T-helper 22 cell (primary cell): Measurements from ENCODE around the gene OGA.
"Not testable (repeated sequence)": the region's sequence is repeated elsewhere in the genome, so short reads cannot be mapped to it uniquely, and the experiment has no call there.

Experiments used
- DNase-seq: peaks from one replicate; pipeline ENCODE4 v3.0.0-alpha.2; 2020; ENCODE audit warnings: low read depth

The OGA gene

DNA sequence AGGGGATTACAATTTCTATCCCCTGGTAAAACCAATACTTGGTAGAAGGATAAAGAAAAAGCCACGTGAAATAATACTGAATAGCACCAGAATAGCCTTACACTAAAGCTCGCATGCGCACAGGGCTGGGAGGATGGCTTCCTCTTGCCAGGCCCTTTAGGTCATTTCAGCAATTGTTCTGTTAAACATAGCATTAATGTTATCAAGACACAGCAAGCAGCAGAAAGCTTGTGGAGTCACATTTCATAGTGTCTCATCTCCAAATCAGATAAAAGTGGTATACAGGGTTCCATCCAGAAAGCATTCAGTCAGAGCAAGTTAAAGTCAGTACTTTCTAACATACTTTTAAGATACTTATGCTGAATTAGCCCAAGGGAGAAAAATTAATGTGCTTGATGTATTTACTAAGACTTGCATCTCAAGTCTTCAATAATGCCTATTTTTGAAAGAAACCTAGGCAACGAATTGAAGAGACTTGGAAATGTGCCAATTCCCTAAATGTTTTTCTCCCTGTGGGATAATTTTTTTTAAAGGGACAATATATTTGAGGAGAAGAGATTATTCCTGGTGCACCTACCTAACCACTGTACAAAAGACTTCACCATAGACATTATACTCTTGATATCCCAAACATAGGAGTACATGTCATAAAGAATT is 20.7 kb downstream of the OGA start:
- no peak for DNase-seq

DNA sequence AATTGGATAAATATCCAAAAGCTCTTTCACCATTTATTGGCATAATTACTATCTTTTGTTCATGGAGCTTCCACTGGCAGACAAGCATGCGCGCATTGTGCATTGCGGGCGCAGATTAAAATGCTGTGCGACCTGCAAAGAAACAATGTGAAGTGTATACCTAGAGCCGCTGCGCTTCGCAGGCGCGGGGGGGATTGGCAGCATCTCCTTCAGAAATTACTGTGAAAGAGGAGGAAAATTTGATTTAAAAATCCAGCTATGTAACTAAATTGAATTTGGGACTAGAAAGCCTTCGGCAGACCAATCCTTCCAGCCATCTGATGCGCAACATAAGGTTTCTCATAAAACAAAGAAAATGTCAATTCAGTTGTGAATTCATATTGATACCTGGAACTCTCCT is 24.7 kb downstream of the OGA start:
- no peak for DNase-seq

DNA sequence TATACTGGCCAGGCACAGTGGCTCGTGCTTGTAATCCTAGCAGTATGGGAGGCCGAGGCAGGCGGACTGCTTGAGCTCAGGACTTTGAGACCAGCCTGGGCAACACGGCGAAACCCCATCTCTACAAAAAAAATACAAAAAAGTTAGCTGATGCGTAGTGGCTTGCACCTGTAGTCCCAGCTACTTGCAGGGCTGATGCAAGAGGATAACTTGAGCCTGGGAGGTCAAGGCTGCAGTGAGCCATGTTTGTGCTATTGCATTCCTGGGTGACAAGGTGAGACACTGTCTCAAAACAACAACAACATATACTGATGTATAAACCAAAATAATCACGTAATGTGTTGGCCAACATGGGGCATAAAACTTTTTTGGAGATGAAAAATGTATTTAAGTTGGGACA is 28.6 kb downstream of the OGA start:
- no peak for DNase-seq

DNA sequence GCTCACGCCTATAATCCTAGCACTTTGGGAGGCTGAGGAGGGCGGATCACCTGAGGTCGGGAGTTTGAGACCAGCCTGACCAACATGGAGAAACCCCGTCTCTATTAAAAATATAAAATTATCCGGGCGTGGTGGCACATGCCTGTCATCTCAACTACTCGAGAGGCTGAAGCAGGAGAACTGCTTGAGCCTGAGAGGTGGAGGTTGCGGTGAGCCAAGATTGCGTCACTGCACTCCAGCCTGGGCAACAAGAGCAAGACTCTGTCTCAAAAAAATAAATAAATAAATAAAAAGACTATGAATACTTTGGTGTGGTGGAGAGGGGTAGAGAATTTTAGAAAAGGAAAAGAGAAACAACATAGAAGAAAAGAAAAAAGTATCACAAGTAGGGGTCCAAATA is 29.0 kb downstream of the OGA start:
- not testable (repeated sequence) for DNase-seq

DNA sequence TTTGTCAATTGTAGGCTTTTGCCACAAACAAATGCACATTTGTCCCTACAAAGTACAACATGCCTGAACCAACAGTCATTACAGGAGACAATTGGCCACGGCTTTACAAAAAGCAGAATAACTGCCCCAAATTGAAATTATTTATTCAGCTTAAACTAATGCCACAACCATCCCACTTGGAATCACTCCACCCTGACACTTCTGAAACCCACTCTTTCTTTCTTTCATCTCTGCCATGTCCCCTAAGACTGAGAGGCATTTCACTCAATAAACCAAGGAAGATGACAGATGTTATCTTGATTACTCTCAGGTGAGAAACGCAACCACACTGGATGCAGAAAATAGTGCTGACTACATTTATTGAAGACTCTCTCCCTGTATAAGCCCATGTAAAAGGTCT is 32.4 kb downstream of the OGA start:
- DNase-seq = no peak

DNA sequence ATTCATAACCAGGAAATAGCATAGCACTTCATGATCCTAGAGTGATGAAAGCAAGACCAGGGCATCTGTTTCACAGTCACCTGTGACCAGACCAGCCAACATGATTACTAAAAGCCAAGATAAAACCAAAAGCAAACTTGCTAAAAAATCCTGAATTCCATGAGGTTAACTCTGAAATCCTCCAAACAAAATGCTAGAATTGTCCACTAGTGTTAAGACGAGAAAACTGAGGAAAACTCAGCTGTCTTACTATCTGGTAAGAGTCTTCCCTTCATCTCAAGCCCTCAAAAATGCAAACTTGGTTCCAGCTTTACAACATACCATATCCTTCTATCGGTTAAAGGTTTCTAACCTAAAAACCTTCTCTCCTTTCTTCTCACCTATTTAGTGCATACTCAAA is 33.7 kb downstream of the OGA start:
- no peak for DNase-seq

DNA sequence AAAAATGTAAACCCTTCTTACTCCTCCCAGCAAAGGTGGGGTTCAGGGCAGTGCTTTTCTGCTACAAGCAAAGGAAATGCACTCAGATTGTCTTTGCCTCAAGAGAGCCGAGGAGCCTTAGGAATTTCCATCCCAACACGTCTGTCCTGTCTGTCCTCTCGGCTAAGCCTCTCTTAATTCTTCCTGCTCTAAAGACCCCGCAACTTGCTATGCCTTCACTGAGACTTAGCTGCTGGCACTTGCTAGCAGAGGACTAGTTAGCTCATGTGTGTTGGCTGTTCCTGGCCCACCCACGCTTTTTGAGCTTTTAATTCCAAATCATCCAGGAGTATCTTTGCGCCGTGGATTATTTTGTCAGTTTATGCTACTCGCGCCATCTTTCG is 34.5 kb downstream of the OGA start:
- no peak for DNase-seq

DNA sequence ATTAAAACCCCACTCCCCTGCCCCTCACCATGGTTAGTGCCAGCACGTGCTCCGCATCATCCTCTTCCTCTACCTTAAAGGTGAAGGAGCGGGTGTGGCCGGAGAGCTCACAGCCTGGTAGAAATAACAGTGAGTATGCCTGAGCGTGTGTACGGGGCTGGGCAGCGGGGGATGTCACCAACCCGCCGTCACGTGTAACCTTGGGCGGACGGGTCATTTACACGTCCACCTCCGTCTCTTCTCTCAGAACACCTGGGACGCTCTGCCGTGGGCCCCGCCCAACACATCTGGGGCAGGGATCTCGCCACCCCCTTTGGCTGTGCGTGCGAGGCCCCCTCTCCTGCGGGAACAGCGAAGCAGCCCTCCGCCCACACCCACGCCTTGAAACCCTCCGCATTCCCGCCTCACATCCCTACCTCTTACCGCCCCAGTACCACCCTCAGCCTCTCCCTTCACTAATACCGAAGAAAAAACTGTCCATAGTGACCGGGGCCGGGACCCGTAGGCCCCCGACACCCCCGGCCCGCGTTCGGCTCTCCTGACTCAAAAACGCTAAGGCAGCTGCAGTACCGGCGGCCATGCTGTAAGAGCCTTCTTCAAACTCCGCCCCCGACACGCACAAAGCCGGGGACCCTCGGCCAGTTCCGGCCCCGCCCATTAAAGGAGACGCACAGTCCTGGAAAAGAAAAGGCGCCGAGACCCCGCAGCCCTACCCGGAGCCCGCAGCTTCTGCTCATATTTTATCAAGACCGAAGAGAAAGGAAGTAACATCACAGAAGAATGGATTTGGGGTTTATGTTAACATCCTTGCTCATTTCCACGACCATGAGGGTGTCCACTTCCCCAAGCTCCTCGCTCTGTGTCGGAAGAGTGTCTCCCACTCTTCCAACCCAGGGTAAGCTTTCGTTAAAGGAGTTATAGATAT is 35.2 kb downstream of the OGA start, which contains the start of gene NPM3:
Gene NPM3 (minus strand): TSS at position 636 of the 925 bp plus-strand sequence. CDS start 56 bp downstream, at position 580.
- DNase-seq = peak; percentile 67

DNA sequence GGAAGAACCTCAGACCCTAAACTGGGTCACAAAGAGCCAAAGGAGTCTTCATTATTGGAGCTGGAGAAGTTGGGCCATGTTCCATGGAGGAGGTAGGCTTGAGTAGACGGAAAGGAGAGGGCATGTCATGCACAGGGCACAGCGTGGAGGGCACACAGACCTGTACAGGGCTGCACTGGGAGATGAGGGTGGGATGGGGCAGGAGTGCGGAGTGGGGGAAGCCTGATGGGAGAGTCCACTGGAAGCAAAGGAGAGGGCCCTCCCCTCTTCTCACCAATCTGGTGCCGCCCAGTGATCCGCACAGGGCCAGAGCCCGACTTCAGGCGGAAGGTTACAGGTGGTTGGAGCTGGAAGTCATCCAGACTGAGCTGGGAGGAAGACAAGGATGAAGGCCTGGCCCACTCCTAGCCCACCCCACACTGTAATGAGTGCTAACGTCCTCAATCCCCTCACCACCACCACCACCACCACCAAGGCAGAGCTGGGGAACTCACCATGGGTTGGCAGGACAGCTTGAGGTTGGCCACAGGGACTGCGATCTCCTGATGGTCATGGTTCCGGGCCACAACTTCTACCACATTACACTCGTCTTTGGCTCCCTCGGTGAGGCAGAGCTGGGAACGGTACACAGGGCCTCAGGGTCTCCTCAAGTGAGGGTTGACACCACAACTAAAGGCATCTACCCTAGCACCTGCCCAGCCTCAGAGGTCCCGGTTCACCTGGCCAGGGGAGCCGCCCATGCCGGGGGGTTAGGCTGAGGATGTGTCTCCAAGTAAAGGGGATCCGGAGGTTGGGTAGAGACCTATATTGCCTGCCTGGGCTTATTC is 36.0 kb downstream of the OGA start:
- no peak for DNase-seq

DNA sequence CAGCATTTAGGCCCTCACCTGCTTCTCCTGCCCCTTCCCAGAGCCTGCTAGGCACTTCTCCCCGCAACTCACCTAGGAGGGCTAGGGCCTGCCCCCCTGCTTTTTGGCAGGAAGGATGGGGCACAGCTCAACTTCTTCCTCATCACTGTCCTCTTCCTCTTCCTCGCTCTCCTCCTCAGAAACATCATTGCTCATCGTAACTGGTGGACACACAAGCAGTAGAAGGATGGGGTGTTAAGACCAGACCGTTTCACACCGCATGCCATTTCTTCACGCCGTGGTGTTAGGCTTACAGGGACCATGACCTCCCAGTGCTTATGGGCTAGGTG is 36.6 kb downstream of the OGA start:
- no peak for DNase-seq

DNA sequence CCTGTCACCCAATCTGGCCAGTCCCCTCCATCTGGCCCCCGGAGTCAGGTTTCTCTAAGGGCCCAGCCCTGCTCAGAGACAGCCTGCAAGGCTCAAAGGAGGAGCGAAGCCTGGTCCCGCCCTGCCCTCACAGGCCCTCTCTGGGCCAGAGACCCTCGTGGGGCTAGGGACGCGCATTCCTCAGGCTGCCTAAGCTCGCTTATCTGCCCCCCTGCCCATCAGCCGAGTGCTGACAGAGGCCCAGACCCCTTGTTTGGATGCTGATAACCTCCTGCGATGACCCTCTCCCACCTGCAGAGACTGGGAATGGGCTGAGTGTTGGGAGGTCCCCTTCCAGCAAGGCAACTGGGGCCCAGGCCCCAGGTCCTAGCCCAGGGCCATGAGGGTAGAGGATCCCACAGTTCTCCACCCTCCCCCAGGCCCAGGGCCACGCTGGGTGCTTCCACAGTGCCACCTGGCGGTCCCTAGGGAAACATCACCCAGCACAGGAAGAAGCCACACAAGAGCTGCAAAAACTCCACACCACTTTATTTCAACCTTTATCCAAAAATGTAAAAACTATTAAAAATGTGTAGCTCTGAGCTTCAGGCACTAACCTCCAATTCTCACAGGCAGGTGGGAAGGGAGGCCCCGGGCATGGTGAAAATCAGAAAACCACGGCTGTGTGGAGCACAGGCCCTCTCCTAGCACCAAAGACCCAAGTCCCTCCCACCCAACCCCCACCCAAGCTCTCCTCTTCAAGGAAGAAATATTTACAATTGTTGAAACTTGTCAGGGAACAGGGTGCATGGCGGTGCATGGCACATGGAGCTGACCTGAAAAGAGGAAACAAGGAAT is 37.2 kb downstream of the OGA start:
- peak; percentile 39 for DNase-seq

DNA sequence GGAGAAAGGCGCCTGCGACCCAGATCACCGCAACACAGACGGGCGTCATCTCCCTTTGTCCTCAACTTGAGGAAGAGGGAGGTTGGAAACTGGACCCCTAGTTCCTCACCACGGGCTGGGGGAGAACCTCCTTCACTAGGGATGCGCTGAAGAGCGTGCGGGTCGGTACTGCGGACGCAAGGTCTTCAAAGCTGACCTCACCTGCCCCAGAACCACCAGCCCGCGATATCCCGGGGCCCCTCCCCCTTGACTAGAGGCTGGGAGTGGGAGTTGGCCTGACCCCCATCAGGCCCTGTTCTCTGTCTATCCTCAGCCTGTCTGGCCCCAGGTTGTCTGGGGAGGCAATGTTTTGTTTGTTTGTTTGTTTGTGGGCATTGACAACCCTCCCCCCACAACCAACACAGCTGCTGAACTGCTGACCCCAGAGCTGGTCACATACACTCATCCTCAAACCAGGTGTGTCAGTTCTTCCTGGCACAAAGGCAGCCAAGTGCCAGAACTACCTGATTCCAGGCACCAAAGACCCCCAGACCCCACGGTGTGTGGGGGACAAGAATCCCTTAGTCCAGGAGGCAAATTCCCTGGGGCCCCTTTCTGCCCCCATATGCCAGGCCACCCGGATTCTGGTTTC is 37.9 kb downstream of the OGA start:
- DNase-seq = no peak

DNA sequence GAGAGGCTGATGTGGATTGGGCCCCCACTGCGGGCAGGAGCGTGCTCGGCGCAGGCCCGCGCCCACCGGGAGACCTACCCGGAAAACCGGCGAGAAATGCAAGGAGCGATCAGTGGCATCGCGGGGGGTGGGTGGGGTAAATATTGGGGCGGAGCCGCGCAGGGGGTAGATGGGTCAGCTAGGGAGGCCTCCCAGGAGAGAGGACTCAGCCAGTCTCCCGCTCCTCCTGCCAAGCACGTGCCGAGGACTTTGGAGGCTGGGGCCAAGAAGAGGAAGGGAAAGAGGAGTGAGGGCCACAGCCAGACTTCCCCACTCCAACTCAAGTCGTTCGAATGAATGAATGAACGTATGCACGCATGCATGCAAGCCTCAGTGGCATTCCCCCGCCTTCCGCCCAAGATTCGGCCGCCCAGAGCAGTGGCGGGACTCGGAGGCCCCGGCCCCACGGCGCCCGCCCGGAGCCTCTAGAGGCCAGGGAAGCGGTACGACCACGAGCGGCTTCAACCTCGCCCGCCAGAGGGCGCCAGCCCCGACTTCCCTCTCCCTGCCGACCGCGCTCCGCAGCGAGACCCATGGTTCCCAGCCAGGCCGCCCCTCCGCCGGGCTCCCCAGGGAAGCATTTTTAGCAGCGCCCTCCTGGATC is 38.6 kb downstream of the OGA start:
- peak; percentile 54 for DNase-seq

DNA sequence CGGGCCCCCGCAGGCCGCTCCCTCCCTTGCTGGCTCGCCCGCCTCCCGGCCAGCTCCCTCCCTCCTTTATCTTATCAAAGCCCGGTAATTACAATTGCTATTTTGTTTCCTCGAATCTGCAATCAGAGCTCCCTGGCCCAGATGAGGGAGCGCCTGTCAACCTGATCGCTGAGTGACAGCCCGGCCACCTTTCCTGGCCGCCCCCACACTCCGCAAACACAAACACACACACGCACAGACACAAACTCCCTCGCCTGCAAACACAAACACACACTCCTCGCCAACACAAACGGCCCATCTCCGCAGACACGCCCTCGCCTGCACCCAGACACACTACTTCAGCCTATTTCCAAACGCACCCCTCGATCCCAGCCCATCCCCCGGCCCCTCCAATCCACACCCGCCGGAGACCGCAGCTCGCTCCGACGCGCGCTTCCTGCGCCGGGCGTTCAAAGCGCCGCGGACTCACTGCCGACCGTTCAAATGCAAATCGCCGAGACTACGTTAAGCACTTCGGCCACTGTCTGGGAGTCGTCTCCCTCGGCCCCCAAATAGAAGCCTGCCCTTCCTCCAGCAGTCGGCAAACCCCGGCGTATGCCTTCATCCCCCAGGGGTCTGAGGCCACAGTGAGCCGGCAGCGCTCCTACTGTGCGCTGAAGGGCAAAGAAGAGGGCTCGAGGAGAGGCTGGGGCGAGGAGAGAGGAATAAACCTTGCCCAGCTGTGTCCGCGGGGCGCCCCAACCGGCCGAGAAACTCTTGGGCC is 39.3 kb downstream of the OGA start:
- DNase-seq = no peak

DNA sequence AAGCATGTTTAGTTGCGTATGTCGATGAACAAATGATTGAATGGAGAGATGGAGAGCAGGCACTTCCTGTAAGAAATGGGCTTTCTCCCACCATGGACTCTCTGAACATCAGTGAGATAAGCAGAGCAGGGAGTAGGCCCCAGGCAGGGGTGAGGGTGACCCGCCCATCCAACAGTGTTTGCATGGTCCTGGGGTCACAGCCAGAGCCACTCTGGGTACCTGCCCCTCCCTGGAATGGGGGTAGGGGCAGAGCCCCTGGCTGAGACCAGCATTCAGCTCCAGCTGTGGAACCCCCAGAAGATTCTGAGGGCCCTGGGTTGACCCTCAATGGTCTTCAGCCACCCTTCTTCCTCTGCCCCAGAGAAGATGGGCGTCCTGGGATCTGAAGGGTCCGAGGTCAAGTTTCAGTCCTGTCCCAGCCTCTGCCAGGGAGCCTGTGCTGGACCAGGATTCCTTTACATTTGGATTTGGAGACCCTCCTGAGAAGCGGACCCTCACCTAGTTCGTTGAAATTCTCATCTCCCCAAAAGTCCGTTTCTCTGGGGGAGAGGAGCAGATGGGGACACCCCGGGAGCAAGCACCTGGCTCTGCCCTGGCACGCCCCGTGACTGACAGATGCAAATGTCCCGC is 40.0 kb downstream of the OGA start:
- no peak for DNase-seq

DNA sequence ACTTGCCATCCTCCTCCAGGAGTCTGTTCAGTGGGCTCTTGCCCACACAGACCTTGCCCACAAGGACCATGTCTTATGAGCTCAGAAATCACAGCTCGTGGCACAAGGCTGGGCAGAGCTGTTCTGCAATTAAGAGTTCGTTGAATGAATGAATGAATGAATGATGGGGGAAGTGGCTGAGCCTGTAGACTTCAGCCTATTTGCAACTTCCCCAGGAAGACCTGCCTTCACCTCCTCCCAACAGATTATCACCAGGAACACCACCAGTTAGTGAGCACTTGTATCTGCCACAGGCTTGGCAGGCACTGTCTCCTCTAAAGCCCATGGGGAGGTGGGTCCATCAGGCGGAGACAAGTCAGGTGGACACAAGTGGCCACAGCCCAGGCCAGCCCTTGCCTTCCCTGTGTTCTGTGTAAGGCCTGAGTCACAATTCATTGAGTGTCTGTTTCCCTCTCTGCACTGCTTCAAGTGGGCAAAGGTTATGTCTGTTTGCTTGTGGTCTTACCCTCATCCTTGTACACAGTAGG is 40.6 kb downstream of the OGA start:
- DNase-seq = no peak

DNA sequence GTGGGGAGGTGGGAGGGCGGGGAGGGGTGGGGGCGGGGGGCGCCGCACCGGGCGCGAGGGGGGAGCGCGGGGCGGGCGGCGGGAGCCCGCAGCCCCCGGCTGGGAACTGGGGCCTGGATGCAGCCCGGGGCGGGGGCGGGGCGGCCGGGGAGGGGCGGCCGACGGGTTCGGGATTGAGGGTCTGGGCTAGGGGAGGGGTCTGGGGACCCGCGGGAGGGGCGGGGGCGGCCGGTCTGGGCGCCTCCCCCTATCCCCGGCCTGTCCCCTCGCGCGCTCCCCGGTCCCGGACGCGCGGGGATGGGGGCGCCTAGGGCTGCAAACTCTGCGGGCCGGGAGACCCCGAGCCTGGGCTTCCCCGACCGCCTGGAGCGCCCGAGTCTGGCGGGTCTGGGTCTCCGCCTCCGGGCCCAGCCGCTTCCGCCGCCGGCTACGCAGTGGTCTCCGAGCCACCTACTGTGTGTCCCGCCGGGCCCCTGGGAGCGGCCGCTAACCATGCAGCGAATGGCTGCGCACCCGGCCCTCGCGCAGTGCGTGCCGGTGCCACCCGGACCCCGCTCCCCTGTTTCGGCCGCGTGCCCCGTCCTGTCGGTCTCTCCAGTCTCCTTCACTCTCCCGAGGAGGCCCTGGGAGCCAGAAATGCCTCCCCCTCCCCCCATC is 42.0 kb downstream of the OGA start:
- DNase-seq = no peak

DNA sequence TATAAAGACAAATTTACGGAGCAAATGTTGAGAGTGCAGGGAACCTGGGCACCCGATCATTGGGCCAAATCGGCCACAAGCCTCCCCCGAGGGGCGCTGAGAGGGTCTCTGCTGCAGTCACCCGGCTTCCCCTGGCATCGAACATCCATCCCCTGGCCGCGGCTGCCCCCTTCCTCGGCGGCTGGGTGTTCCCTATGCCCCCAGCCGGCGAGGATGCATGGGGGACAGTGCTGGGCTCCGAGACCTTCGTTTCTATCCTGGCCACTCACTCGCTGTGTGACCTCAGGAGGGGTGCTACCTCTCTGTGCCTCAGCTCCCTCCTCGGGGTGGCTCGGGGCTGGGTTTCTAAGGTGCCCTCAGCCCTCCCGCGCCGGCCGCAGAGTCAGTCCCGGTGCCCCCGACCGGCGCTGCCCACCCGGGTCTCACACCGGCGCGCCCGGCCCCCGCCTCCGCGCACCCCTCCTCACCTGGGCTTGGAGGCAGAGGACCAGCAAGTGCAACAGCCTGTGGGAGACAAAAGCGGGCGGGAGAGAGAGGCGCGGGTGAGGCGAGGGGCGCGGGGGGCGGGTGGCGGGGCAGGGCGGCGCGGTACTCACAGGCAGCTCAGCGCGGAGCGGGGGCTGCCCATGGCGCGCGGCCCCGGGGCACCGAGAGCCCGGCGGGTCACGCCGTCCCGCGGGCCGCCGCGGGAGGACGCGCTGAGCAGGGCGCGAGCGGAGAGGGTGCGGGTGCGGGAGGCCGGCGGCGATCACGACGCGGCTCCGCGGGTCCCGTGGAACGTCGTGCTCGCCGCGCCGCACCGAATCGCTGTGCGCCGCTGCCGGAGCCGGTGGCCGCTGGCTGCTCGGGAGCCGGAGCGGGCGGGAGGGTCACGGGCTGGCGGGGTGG is 42.7 kb downstream of the OGA start, which contains the start of gene FGF8:
Gene FGF8 (minus strand): TSS at position 842 of the 888 bp plus-strand sequence. CDS start 214 bp downstream, at position 628.
- no peak for DNase-seq
